Measurements from ENCODE around the gene MOK.

DNA sequence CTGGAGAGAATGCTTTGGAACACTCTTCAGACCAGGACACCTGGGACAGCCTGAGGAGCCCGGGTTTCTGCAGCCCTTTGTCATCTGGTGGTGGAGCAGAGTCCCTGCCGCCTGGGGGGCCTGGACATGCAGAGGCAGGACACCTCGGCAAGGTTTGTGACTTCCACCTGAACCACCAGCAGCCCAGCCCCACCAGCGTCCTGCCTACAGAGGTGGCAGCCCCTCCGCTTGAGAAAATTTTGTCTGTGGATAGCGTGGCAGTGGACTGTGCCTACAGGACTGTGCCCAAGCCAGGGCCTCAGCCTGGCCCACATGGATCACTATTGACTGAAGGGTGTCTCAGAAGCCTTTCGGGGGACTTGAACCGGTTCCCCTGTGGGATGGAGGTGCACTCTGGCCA, 36.6 kb upstream of the MOK start:
- TF ChIP-seq, protein P1, sequence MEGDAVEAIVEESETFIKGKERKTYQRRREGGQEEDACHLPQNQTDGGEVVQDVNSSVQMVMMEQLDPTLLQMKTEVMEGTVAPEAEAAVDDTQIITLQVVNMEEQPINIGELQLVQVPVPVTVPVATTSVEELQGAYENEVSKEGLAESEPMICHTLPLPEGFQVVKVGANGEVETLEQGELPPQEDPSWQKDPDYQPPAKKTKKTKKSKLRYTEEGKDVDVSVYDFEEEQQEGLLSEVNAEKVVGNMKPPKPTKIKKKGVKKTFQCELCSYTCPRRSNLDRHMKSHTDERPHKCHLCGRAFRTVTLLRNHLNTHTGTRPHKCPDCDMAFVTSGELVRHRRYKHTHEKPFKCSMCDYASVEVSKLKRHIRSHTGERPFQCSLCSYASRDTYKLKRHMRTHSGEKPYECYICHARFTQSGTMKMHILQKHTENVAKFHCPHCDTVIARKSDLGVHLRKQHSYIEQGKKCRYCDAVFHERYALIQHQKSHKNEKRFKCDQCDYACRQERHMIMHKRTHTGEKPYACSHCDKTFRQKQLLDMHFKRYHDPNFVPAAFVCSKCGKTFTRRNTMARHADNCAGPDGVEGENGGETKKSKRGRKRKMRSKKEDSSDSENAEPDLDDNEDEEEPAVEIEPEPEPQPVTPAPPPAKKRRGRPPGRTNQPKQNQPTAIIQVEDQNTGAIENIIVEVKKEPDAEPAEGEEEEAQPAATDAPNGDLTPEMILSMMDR (IDR thresholded peaks at IDR 0.05; ENCODE audit: low read depth, low read length) = no peak
- TF ChIP-seq EZH2phosphoT487 (IDR thresholded peaks at IDR 0.05; ENCODE audit: low read depth) = no peak

Data from OCI-LY3 (cell line).